ENCODE results near the gene HORMAD2. TPM values are rescaled to one million over a fixed set of nuclear protein-coding genes. Genes with fewer than 3 reads are reported as not detected.
A peak's percentile ranks its signal among the peaks of the same experiment; 100 is the strongest.

HORMAD2 gene
- total and polyA plus RNA-seq, 9 of the 15 experiments (the other 6 are each of a cell fraction or from before 2014, with no cell fraction given), result not detected

- TF ChIP-seq, protein P1, sequence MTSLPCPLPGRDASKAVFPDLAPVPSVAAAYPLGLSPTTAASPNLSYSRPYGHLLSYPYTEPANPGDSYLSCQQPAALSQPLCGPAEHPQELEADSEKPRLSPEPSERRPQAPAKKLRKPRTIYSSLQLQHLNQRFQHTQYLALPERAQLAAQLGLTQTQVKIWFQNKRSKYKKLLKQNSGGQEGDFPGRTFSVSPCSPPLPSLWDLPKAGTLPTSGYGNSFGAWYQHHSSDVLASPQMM (CRISPR knock-in tag; IDR thresholded peaks at IDR 0.05), result no peak
- TF ChIP-seq MYC (IDR thresholded peaks at IDR 0.05; ENCODE audit: low read depth, low read length), result no peak
- no peak for TF ChIP-seq MYC (CRISPR knock-in tag; IDR thresholded peaks at IDR 0.05; ENCODE audit: borderline replicate concordance, low read depth)
- no peak for TF ChIP-seq PHF21A (IDR thresholded peaks at IDR 0.05; ENCODE audit: borderline replicate concordance, low read depth)
- TF ChIP-seq, protein P2, sequence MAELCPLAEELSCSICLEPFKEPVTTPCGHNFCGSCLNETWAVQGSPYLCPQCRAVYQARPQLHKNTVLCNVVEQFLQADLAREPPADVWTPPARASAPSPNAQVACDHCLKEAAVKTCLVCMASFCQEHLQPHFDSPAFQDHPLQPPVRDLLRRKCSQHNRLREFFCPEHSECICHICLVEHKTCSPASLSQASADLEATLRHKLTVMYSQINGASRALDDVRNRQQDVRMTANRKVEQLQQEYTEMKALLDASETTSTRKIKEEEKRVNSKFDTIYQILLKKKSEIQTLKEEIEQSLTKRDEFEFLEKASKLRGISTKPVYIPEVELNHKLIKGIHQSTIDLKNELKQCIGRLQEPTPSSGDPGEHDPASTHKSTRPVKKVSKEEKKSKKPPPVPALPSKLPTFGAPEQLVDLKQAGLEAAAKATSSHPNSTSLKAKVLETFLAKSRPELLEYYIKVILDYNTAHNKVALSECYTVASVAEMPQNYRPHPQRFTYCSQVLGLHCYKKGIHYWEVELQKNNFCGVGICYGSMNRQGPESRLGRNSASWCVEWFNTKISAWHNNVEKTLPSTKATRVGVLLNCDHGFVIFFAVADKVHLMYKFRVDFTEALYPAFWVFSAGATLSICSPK (IDR thresholded peaks at IDR 0.05; ENCODE audit: borderline replicate concordance), result no peak
- TF ChIP-seq DPF2 (IDR thresholded peaks at IDR 0.05), result peak; percentile 78
- no peak for TF ChIP-seq HMG20A (CRISPR knock-in tag; conservative IDR thresholded peaks at IDR 0.05)
- TF ChIP-seq MEIS2 (IDR thresholded peaks at IDR 0.05; ENCODE audit: partially characterized antibody), result peak; percentile 91
- TF ChIP-seq MTA2 (IDR thresholded peaks at IDR 0.05; ENCODE audit: low read depth), result peak; percentile 67
- TF ChIP-seq, protein P3, sequence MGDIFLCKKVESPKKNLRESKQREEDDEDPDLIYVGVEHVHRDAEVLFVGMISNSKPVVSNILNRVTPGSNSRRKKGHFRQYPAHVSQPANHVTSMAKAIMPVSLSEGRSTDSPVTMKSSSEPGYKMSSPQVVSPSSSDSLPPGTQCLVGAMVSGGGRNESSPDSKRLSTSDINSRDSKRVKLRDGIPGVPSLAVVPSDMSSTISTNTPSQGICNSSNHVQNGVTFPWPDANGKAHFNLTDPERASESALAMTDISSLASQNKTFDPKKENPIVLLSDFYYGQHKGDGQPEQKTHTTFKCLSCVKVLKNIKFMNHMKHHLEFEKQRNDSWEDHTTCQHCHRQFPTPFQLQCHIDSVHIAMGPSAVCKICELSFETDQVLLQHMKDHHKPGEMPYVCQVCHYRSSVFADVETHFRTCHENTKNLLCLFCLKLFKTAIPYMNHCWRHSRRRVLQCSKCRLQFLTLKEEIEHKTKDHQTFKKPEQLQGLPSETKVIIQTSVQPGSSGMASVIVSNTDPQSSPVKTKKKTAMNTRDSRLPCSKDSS (IDR thresholded peaks at IDR 0.05; ENCODE audit: low read depth, partially characterized antibody), result no peak
- TF ChIP-seq TSHZ1 (CRISPR knock-in tag; IDR thresholded peaks at IDR 0.05), result no peak
- no peak for TF ChIP-seq ZNF551 (CRISPR knock-in tag; IDR thresholded peaks at IDR 0.05)
- no peak for TF ChIP-seq MAZ (CRISPR knock-in tag; conservative IDR thresholded peaks at IDR 0.05 in 1 of 2, IDR thresholded peaks at IDR 0.05 in 1 of 2)
- no peak for TF ChIP-seq NFIX (CRISPR knock-in tag; IDR thresholded peaks at IDR 0.05; ENCODE audit: low read depth)
- TF ChIP-seq, protein P4, sequence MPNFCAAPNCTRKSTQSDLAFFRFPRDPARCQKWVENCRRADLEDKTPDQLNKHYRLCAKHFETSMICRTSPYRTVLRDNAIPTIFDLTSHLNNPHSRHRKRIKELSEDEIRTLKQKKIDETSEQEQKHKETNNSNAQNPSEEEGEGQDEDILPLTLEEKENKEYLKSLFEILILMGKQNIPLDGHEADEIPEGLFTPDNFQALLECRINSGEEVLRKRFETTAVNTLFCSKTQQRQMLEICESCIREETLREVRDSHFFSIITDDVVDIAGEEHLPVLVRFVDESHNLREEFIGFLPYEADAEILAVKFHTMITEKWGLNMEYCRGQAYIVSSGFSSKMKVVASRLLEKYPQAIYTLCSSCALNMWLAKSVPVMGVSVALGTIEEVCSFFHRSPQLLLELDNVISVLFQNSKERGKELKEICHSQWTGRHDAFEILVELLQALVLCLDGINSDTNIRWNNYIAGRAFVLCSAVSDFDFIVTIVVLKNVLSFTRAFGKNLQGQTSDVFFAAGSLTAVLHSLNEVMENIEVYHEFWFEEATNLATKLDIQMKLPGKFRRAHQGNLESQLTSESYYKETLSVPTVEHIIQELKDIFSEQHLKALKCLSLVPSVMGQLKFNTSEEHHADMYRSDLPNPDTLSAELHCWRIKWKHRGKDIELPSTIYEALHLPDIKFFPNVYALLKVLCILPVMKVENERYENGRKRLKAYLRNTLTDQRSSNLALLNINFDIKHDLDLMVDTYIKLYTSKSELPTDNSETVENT (CRISPR knock-in tag; IDR thresholded peaks at IDR 0.05), result no peak
- no peak for TF ChIP-seq ZFP91 (CRISPR knock-in tag; IDR thresholded peaks at IDR 0.05)
- no peak for TF ChIP-seq JUNB (CRISPR knock-in tag; conservative IDR thresholded peaks at IDR 0.05)
- TF ChIP-seq NCOR1 (IDR thresholded peaks at IDR 0.05), result peak; percentile 58
Observed at GRCh38 chr22:30183861-30184278, 103.6 kb downstream of the HORMAD2 start (continued).
